Measurements from ENCODE around the gene KMT2C. TPM values are rescaled to one million over a fixed set of nuclear protein-coding genes. Genes with fewer than 3 reads are reported as not detected.
"Not testable (repeated sequence)": the region's sequence is repeated elsewhere in the genome, so short reads cannot be mapped to it uniquely, and the experiment has no call there.

KMT2C gene
- total and polyA plus RNA-seq, 10 donors = 5.3 to 147 (median 107) TPM

DNA sequence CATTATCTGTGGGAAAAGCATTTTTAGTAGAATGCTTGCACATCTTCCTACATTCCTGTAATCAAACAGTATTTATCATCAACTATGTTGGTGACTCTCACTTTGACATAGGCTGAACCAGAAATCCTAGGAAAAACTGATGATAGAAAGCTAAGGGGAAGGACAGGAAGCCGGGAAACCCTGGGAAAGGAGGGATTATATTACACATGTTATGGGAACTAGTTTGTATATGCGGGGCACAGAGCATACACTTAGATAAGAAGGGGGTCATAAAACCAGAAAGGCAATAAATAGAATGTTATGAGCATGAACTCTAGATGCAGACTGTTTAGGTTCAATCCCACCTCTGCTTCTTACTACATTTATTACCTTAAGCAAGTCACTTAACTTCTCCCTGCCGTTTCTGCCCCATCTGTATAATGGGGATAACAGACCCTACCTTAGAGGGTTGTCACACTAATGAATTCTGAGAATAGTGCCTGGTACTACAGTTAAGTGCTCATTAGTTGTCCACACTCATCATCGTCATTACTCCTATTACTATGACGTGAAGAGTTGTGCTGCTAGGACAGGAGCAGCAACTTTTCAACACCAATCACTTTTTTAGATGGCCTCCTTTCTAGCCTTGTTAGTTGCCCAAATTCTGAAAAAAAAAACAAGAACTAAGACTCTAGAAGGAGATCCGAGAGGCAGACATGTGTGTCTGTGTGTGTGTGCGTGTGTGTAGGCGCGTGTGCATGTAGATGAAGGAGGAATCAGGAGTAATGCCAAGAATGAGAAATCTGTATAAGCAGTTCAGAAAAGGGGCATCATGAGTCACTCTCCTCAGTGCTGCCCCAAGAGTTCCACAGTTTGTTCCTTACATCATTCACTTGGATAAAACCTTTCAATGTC is 52.2 kb downstream of the KMT2C start:
- TF ChIP-seq POLR2AphosphoS5 (IDR thresholded peaks at IDR 0.05) (no peak), POLR2A (IDR thresholded peaks at IDR 0.05) (no peak)
- TF ChIP-seq, protein P1, sequence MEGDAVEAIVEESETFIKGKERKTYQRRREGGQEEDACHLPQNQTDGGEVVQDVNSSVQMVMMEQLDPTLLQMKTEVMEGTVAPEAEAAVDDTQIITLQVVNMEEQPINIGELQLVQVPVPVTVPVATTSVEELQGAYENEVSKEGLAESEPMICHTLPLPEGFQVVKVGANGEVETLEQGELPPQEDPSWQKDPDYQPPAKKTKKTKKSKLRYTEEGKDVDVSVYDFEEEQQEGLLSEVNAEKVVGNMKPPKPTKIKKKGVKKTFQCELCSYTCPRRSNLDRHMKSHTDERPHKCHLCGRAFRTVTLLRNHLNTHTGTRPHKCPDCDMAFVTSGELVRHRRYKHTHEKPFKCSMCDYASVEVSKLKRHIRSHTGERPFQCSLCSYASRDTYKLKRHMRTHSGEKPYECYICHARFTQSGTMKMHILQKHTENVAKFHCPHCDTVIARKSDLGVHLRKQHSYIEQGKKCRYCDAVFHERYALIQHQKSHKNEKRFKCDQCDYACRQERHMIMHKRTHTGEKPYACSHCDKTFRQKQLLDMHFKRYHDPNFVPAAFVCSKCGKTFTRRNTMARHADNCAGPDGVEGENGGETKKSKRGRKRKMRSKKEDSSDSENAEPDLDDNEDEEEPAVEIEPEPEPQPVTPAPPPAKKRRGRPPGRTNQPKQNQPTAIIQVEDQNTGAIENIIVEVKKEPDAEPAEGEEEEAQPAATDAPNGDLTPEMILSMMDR (IDR thresholded peaks at IDR 0.05 in 8 of 11, conservative IDR thresholded peaks at IDR 0.05 in 3 of 11) = no peak
- no peaks in the 10 kb centered on the region for H3K36me3 ChIP-seq
- no peaks in the 10 kb centered on the region for H3K27me3 ChIP-seq (replicated peaks in 1 of 7)
- WGBS, 5 donors = 72 to 80% (median 75%) methylated on average over 9 of the region's 9 CpGs
- intact Hi-C loops (cut with DNase I; ENCODE audit: low total_unique reads) = no loop called here
- peaks cover 0 to 10% (median 4%) of the 10 kb centered on the region in 8 donors for H3K9me3 ChIP-seq
- H3K27ac ChIP-seq = no peak overlapping the region
- DNase-seq = no peak
- H3K4me3 ChIP-seq = no peak overlapping the region
- peaks cover 0 to 77% (median 17%) of the 10 kb centered on the region in 6 donors for H3K4me1 ChIP-seq

DNA sequence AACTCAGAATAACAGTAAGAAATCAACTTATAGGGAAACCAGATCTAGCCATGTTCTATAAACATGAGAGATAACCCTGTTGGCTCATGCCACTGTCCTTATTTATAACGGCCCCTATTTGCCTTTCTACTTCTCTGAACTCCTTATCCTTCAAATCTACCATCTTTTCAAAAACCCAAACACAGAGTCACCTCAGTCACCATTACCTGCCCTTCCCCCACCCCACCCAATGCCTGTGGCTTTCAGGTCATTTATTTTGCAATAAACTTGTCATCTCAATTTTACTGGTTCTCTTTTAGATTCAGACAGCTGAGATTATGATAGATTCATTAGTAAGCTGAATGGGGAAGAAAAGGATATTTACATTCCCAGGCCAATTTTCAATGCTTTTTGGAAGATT is 53.6 kb downstream of the KMT2C start:
- Histone ChIP-seq H3K9me3 (peaks cover 0 to 13% (median 6%) of the 10 kb centered on the region in 8 donors), H3K4me3 (no peak overlapping the region), H3K27ac (no peak overlapping the region), H3K36me3 (no peaks in the 10 kb centered on the region), H3K4me1 (peaks cover 0 to 66% (median 17%) of the 10 kb centered on the region in 6 donors), H3K27me3 (replicated peaks in 1 of 7) (no peaks in the 10 kb centered on the region)
- WGBS, 5 donors = 52 to 67% (median 61%) methylated on average over 1 of the region's 1 CpG
- intact Hi-C loops (cut with DNase I; ENCODE audit: low total_unique reads) = no loop called here
- TF ChIP-seq, protein P1 (IDR thresholded peaks at IDR 0.05 in 8 of 11, conservative IDR thresholded peaks at IDR 0.05 in 3 of 11) = no peak
- TF ChIP-seq POLR2AphosphoS5 (IDR thresholded peaks at IDR 0.05) = no peak
- TF ChIP-seq POLR2A (IDR thresholded peaks at IDR 0.05) = no peak
- no peak for DNase-seq

DNA sequence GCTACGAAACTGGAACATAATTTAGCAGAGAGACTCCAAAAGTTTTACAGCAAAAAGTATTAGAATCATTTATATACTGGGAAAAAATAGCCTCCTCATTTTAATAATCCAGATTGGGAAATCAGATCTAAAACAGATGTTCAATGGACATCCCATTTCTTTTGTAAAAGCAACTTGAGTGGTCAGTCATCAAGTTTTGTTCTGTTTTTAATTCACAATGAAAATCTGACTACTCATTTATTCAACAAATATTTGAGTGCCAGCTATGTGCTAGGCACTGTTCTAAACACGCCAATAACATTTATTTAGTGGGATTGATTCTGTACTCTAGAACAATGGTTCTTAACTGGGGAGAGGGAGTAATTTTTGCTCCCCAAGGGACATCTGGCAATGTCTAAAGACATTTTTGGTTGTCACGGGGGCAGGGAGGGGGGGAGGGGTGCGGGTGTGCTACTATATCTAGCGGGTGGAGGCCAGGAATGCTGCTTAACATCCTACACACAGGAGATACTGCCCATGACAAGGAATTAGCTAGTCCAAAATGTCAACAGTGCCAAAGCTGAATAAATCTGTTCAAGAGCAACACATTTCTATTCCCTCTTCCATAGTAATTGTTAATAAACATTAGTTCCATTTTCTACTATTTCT is 54.7 kb downstream of the KMT2C start:
- WGBS, 5 donors = 66 to 79% (median 70%) methylated on average over 5 of the region's 5 CpGs
- H3K4me3 ChIP-seq; H3K36me3 ChIP-seq; DNase-seq; H3K27me3 ChIP-seq (replicated peaks in 1 of 7); intact Hi-C loops (cut with DNase I; ENCODE audit: low total_unique reads); H3K27ac ChIP-seq: not testable (repeated sequence)
- Histone ChIP-seq H3K9me3 (peaks cover 3 to 19% (median 11%) of the 10 kb centered on the region in 8 donors), H3K4me1 (peaks cover 0 to 55% (median 14%) of the 10 kb centered on the region in 6 donors)

DNA sequence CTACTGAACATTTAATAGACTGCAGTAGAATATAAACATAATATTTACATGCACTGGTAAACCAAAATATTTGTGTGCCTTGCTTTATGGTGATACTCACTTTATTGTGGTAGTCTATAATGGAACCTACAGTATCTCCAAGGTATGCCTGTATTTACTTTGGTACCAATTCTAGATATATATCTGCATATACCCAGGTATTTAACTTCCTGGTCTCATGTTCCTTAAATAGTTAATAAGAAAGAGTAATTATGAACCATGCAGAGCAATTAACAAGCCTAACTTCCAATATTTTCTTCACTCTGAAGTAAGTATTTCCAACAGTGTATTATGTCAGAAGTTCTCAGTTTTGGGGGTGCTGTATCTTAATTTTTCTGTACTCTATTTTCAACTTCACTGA is 57.3 kb downstream of the KMT2C start:
- H3K36me3 ChIP-seq; H3K27ac ChIP-seq; DNase-seq; H3K4me3 ChIP-seq; H3K27me3 ChIP-seq (replicated peaks in 1 of 7); intact Hi-C loops (cut with DNase I; ENCODE audit: low total_unique reads): not testable (repeated sequence)
- Histone ChIP-seq H3K4me1 (peaks cover 0 to 58% (median 9%) of the 10 kb centered on the region in 6 donors), H3K9me3 (peaks cover 3 to 19% (median 11%) of the 10 kb centered on the region in 8 donors)

DNA sequence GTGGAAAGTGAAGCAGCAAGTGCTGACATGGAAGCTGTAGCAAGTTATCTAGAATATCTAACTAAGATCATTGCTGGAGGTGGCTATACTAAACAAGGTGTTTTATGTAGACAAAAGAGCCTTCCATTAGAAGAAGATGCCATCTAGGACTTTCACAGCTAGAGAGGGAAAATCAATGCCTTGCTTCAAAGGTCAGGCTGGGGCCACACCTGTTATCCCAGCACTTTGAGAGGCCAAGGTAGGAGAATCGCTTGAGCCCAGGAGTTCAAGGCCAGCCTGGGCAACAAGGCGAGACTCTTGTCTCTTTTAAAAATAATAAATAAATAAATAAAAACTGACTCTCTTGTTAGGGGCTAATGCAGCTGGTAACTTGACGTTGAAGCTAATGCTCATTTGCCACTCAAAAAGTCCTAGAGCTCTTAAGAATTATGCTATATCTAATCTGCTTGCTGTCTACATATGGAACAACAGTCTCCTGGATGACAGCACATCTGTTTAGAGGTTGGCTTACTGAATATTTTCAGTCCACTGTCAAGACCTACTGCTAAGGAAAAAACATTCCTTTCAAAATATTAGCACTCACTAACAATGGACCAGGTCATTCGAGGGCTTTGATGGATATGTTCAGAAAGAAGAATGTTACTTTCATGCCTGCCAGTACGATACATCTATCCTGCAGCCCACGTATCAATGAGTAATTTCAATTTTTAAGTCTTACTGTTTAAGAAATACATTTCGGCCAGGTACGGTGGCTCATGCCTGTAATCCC is 58.9 kb downstream of the KMT2C start:
- peaks cover 3 to 33% (median 23%) of the 10 kb centered on the region in 8 donors for H3K9me3 ChIP-seq
- intact Hi-C loops (cut with DNase I; ENCODE audit: low total_unique reads); H3K4me3 ChIP-seq; DNase-seq; H3K36me3 ChIP-seq; H3K27me3 ChIP-seq (replicated peaks in 1 of 7); H3K27ac ChIP-seq: not testable (repeated sequence)
- H3K4me1 ChIP-seq = peaks cover 0 to 43% (median 2%) of the 10 kb centered on the region in 6 donors
- WGBS, 5 donors = 83 to 97% (median 86%) methylated on average over 8 of the region's 8 CpGs
